GM12878 (cell line): ENCODE data around the gene ULK4. TPM values are rescaled to one million over a fixed set of nuclear protein-coding genes. Genes with fewer than 3 reads are reported as not detected.

Source experiments
- ATAC-seq: fragments of 200-7000 bp; cut with Tn5 transposase; 3 replicates; pipeline ENCODE4 v1.9.1; 2020; ENCODE audit warnings: mild to moderate bottlenecking, moderate library complexity
- BruUV-seq: library from RNA; stranded (reverse); fragments of 400-500 nt; replicated peaks from 2 replicates; lab custom pipeline; 2021; lab: Mats Ljungman, UMichigan
- CTCF ChIA-PET: fragments of 300-600 bp; sonication (Branson Sonifier 250); formaldehyde crosslinking; extraction: SDS; loops from one replicate; lab custom pipeline; 2021; ENCODE audit warnings: inconsistent platforms; lab: Yijun Ruan, JAX
- POLR2A ChIA-PET: fragments of 350-600 bp; formaldehyde crosslinking; extraction: SDS; loops from one replicate; lab custom pipeline; 2021; ENCODE audit warnings: inconsistent platforms; lab: Charles Lee
- RAD21 ChIA-PET: fragments of 300-600 bp; sonication (Branson Sonifier 250); formaldehyde crosslinking; loops from one replicate; lab custom pipeline; 2023; ENCODE audit warnings: antibody characterized with exemption; ENCODE audit not compliant: unreplicated experiment; lab: Charles Lee
- SMC1A ChIA-PET: fragments of 300-600 bp; sonication (Branson Sonifier 250); formaldehyde crosslinking; loops from one replicate; lab custom pipeline; 2023; ENCODE audit not compliant: unreplicated experiment, uncharacterized antibody; lab: Charles Lee
- DNase-seq: peaks from one replicate; pipeline ENCODE4 v3.0.0-alpha.2; 2011; ENCODE audit warnings: low read depth, low spot score
- FAIRE-seq: peaks from 3 replicates; lab custom pipeline; 2011; peaks lifted over from hg19 to GRCh38; lab: Jason Lieb, UNC
- H2AFZ ChIP-seq: 2 replicates; pipeline ENCODE4 v1.6.0; 2011; ENCODE audit warnings: low read depth, low read length, control low read depth; ENCODE audit not compliant: control insufficient read depth
- H3K27ac ChIP-seq: 2 replicates; pipeline ENCODE4 v1.5.1; 2011; ENCODE audit warnings: control low read depth; ENCODE audit not compliant: control insufficient read depth, insufficient read depth
- H3K27me3 ChIP-seq, 2 experiments: replicated peaks in 1 of 2; 2 replicates each; pipeline versions ENCODE4 v1.6.0 to v1.6.1; 2011; ENCODE audit warnings: low read length in 1 of 2; ENCODE audit not compliant: control insufficient read depth in 2 of 2, insufficient read depth in 2 of 2
- H3K36me3 ChIP-seq, 2 experiments: 2 replicates each; pipeline ENCODE4 v1.5.1; 2011; ENCODE audit warnings: low read length in 1 of 2; ENCODE audit not compliant: control insufficient read depth in 2 of 2, insufficient read depth in 2 of 2
- H3K4me1 ChIP-seq: 2 replicates; pipeline ENCODE4 v1.6.1; 2011; ENCODE audit warnings: mild to moderate bottlenecking, low read length, moderate library complexity, mixed read lengths; ENCODE audit not compliant: control insufficient read depth, insufficient read depth
- H3K4me2 ChIP-seq: 2 replicates; pipeline ENCODE4 v1.6.0; 2011; ENCODE audit warnings: control low read depth; ENCODE audit not compliant: control insufficient read depth, insufficient read depth
- H3K4me3 ChIP-seq: fragments of 200-600 bp; sonication (generic); 2 replicates; pipeline ENCODE4 v1.5.1; 2016
- H3K79me2 ChIP-seq: 2 replicates; pipeline ENCODE4 v1.6.0; 2011; ENCODE audit warnings: low read length; ENCODE audit not compliant: control insufficient read depth, insufficient read depth
- H3K9ac ChIP-seq: 2 replicates; pipeline ENCODE4 v1.8.0; 2011; ENCODE audit warnings: low read length, control low read depth, mixed read lengths; ENCODE audit not compliant: control insufficient read depth, insufficient read depth
- H3K9me3 ChIP-seq: replicated peaks from 3 replicates; pipeline ENCODE4 v1.5.1; 2011; ENCODE audit warnings: mild to moderate bottlenecking, low read length; ENCODE audit not compliant: control insufficient read depth, insufficient read depth
- H4K20me1 ChIP-seq: 2 replicates; pipeline ENCODE4 v1.6.0; 2011; ENCODE audit not compliant: control insufficient read depth, insufficient read depth
- BCL11A ChIP-seq: IDR thresholded peaks from 2 replicates; pipeline ENCODE4 v1.6.1; 2011; ENCODE audit warnings: low read depth, low read length
- IKZF1 ChIP-seq: fragments of 450-650 bp; conservative IDR thresholded peaks from 2 replicates; pipeline ENCODE4 v1.6.1; 2017; ENCODE audit warnings: antibody characterized with exemption, mild to moderate bottlenecking
- PAX5 ChIP-seq: IDR thresholded peaks from 2 replicates; pipeline ENCODE4 v1.6.1; 2011; ENCODE audit warnings: low read depth, low read length, borderline replicate concordance
- POLR2AphosphoS2 ChIP-seq: IDR thresholded peaks from 2 replicates; pipeline ENCODE4 v1.6.1; 2011; ENCODE audit warnings: low read depth, mild to moderate bottlenecking, low read length, improper control_type of control experiment, moderate library complexity
- REST ChIP-seq: IDR thresholded peaks from 2 replicates; pipeline ENCODE4 v1.6.1; 2012; ENCODE audit warnings: mild to moderate bottlenecking, low read depth, low read length
- SMC3 ChIP-seq: IDR thresholded peaks from 2 replicates; pipeline ENCODE4 v1.6.1; 2011; ENCODE audit warnings: low read length, improper control_type of control experiment, borderline replicate concordance
- SUPT20H ChIP-seq: IDR thresholded peaks from 2 replicates; pipeline ENCODE4 v1.6.1; 2011; ENCODE audit warnings: low read depth, mild to moderate bottlenecking, low read length, moderate library complexity, borderline replicate concordance; ENCODE audit not compliant: control insufficient read depth
- TCF12 ChIP-seq: IDR thresholded peaks from 2 replicates; pipeline ENCODE4 v1.6.1; 2011; ENCODE audit warnings: low read depth, mild to moderate bottlenecking, low read length
- YBX1 ChIP-seq: fragments of 450-650 bp; IDR thresholded peaks from 2 replicates; pipeline ENCODE4 v1.6.1; 2016; ENCODE audit warnings: antibody characterized with exemption
- ZBTB4 ChIP-seq: fragments of 450-650 bp; formaldehyde crosslinking; IDR thresholded peaks from 2 replicates; pipeline ENCODE4 v1.4.0; 2022; ENCODE audit warnings: mild to moderate bottlenecking, moderate library complexity
- ZNF384 ChIP-seq: IDR thresholded peaks from 2 replicates; pipeline ENCODE4 v1.6.1; 2012; ENCODE audit warnings: low read depth, mild to moderate bottlenecking, low read length, improper control_type of control experiment, borderline replicate concordance
- WGBS: methylation state at CpG from one replicate; pipeline ENCODE4 v1.1.6; 2016; ENCODE audit warnings: low lambda C conversion rate; ENCODE audit not compliant: insufficient replicate concordance, insufficient coverage; ENCODE audit errors: missing lambda C conversion rate; 5-methylcytosine and 5-hydroxymethylcytosine counted together
- in situ Hi-C: fragments of 300-500 bp; cut with MboI; formaldehyde crosslinking; loops from 9 replicates; pipeline ENCODE4 v1.14.3; 2018; ENCODE audit warnings: mixed read lengths
- intact Hi-C: fragments of 100-400 bp; cut with micrococcal nuclease; formaldehyde crosslinking; loops from one replicate; pipeline ENCODE4 v1.14.2; 2022; ENCODE audit not compliant: unreplicated experiment
- polyA plus RNA-seq, 11 experiments: library from polyadenylated mRNA; depleted of rRNA in 4 of 11; unstranded in 6 of 11; stranded (reverse) in 5 of 11; fragments of >200 nt; fragmentation: Nextera tagmentation in 4 of 11; fragmentation: Illumina TruSeq in 1 of 11; extraction: Ambion mirVana in 4 of 11; extraction: Trizol in 1 of 11; gene quantifications; 1 replicate in 1 of 11; 2 replicates in 10 of 11; pipeline versions ENCODE4 v1.2.1 to v1.2.3, GENCODE V29; 2011 to 2016; ENCODE audit warnings: inconsistent platforms in 2 of 11, missing spikeins in 2 of 11, low read depth in 1 of 11
- total RNA-seq, 4 experiments: library from RNA; depleted of rRNA in 3 of 4; stranded (reverse); fragments of >200 nt in 3 of 4; fragmentation: Illumina TruSeq in 1 of 4; extraction: Trizol in 1 of 4; gene quantifications; 2 replicates each; pipeline versions ENCODE4 v1.2.1 to v1.2.3, GENCODE V29; 2013 to 2021

Gene ULK4
- total and polyA plus RNA-seq, 10 of the 15 experiments (the other 5 are each of a cell fraction or from before 2014, with no cell fraction given), result 3.5 to 7.6 (median 6.3) TPM

- H3K27me3 ChIP-seq, result no peaks in the 10 kb centered on the region
- H3K36me3 ChIP-seq, result no peaks in the 10 kb centered on the region
- H3K4me2 ChIP-seq, result no peak overlapping the region
- intact Hi-C loops (no loop called here), in situ Hi-C loops (no loop called here)
- H3K79me2 ChIP-seq, result no peaks in the 10 kb centered on the region
- ChIA-PET RAD21 (no interaction called here), POLR2A (no interaction called here), SMC1A (no interaction called here), CTCF (no interaction called here)
- BruUV-seq, result no TSS peak
- FAIRE-seq, result no peak
- DNase-seq, result no peak
- no peaks in the 10 kb centered on the region for H3K4me1 ChIP-seq
- H2AFZ ChIP-seq, result no peak overlapping the region
- H3K27ac ChIP-seq, result no peak overlapping the region
- no peak for ATAC-seq
- TF ChIP-seq ZNF384 (no peak), REST (no peak), PAX5 (no peak), YBX1 (no peak), BCL11A (no peak), SUPT20H (no peak), TCF12 (no peak), ZBTB4 (no peak), IKZF1 (no peak), SMC3 (no peak), POLR2AphosphoS2 (no peak)
- H3K4me3 ChIP-seq, result no peak overlapping the region
- no peaks in the 10 kb centered on the region for H3K9me3 ChIP-seq
- no peak overlapping the region for H3K9ac ChIP-seq
- WGBS, result 56% methylated on average over 4 of the region's 4 CpGs
- no peaks in the 10 kb centered on the region for H4K20me1 ChIP-seq
Measured at GRCh38 chr3:41450416-41451231, 511.3 kb downstream of the ULK4 start.
